OCI-LY1 (cell line): Measurements from ENCODE around the gene NCS1.

Experiments
- H2AFZ ChIP-seq: fragments of 200-600 bp; sonication (generic), shearing (Covaris generic); 2 replicates; pipeline ENCODE4 v1.6.0; 2014; ENCODE audit warnings: antibody characterized with exemption, mild to moderate bottlenecking, low read length
- H3F3A ChIP-seq: fragments of 200-600 bp; sonication (generic), shearing (Covaris generic); 2 replicates; pipeline ENCODE4 v1.6.0; 2014; ENCODE audit warnings: mild to moderate bottlenecking, antibody characterized with exemption, low read length, moderate library complexity; ENCODE audit not compliant: insufficient read depth
- H3K27ac ChIP-seq: fragments of 200-600 bp; sonication (generic); 2 replicates; pipeline ENCODE4 v1.5.1; 2014; ENCODE audit warnings: low read length, mixed run types, mild to moderate bottlenecking, low read depth; ENCODE audit not compliant: poor library complexity, severe bottlenecking
- H3K27me3 ChIP-seq: fragments of 200-600 bp; sonication (generic); 2 replicates; pipeline ENCODE4 v1.6.0; 2014; ENCODE audit warnings: antibody characterized with exemption, mild to moderate bottlenecking, low read length, moderate library complexity; ENCODE audit not compliant: insufficient read depth
- H3K36me3 ChIP-seq: fragments of 200-600 bp; sonication (generic); 2 replicates; pipeline ENCODE4 v1.6.1; 2014; ENCODE audit warnings: mild to moderate bottlenecking, antibody characterized with exemption, low read length, moderate library complexity, mixed read lengths; ENCODE audit not compliant: insufficient read depth
- H3K4me1 ChIP-seq: fragments of 200-600 bp; sonication (generic); 2 replicates; pipeline ENCODE4 v1.5.1; 2014; ENCODE audit warnings: mild to moderate bottlenecking, low read length, moderate library complexity; ENCODE audit not compliant: insufficient read depth, severe bottlenecking
- H3K4me2 ChIP-seq: fragments of 200-600 bp; sonication (generic), shearing (Covaris generic); 2 replicates; pipeline ENCODE4 v1.6.1; 2014; ENCODE audit warnings: low read length
- H3K4me3 ChIP-seq: fragments of 200-600 bp; sonication (generic); 2 replicates; pipeline ENCODE4 v1.5.1; 2014; ENCODE audit warnings: low read length, low read depth, mild to moderate bottlenecking, mixed read lengths; ENCODE audit not compliant: poor library complexity, severe bottlenecking
- H3K79me2 ChIP-seq: fragments of 200-600 bp; shearing (Covaris generic); 2 replicates; pipeline ENCODE4 v1.6.1; 2016; ENCODE audit warnings: mixed run types, low read length, mixed read lengths; ENCODE audit not compliant: insufficient read depth
- H3K9ac ChIP-seq: fragments of 200-600 bp; sonication (generic), shearing (Covaris generic); 2 replicates; pipeline ENCODE4 v1.6.1; 2014; ENCODE audit warnings: mild to moderate bottlenecking, low read length, mixed read lengths
- H3K9me2 ChIP-seq: fragments of 200-600 bp; sonication (generic), shearing (Covaris generic); 2 replicates; pipeline ENCODE4 v1.6.1; 2014; ENCODE audit warnings: low read depth, mild to moderate bottlenecking, low read length, mixed read lengths
- H3K9me3 ChIP-seq: fragments of 200-600 bp; shearing (Covaris generic); 2 replicates; pipeline ENCODE4 v1.6.1; 2014; ENCODE audit warnings: low read length, mixed read lengths
- H4K20me1 ChIP-seq: fragments of 200-600 bp; sonication (generic), shearing (Covaris generic); 2 replicates; pipeline ENCODE4 v1.6.0; 2016; ENCODE audit warnings: mild to moderate bottlenecking, low read length; ENCODE audit not compliant: insufficient read depth
- EZH2 ChIP-seq: fragments of 200-600 bp; sonication (generic), shearing (Covaris generic); IDR thresholded peaks from 2 replicates; pipeline ENCODE4 v1.8.0; 2017; ENCODE audit warnings: borderline replicate concordance, mixed run types, mild to moderate bottlenecking, antibody characterized with exemption, low read length, moderate library complexity, mixed read lengths
- TF ChIP-seq, protein P1 (sequence below): fragments of 200-600 bp; sonication (generic), shearing (Covaris generic); IDR thresholded peaks from 2 replicates; pipeline ENCODE4 v1.5.1; 2017; ENCODE audit warnings: mild to moderate bottlenecking, antibody characterized with exemption, low read length, moderate library complexity, mixed read lengths

Gene NCS1

DNA sequence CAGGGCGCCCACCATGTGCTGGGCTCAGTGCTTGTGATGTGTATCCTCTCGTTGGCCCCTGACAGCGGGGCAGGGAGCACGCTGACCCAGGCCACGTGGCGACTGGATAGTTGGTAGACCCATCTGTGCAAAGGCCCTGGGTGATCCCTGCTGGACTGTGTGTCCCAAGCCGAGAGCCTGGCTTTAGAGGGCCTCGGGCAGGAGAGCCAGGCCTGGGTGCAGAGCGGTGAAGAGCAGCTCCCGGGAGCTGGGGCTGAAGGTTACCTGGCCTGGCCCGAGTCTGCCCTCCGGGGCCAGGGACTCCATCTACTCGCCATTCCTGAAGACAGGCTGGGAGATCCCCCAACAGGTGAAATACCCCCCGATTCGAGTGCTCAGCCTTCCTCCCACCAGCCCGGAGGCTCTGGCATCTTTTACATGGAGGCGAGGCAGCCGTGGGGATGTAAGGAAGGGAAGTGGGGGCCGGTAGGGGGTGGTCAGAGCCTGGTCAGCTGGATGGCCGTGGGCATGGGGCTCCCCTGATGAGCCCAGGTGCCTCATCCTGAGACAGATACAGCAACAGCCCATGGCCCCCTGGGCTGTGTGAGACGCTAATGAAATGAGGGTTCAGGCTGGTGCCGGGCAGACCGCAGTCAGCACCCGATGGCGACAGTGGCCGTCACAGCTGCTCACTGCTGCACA, 19.0 kb downstream of the NCS1 start:
- H3K4me3 ChIP-seq: no peak overlapping the region
- H3K9me3 ChIP-seq: no peaks in the 10 kb centered on the region
- no peak overlapping the region for H3K9ac ChIP-seq
- H3K79me2 ChIP-seq: no peaks in the 10 kb centered on the region
- no peaks in the 10 kb centered on the region for H3F3A ChIP-seq
- H3K4me1 ChIP-seq: no peaks in the 10 kb centered on the region
- no peaks in the 10 kb centered on the region for H3K36me3 ChIP-seq
- H2AFZ ChIP-seq: no peak overlapping the region
- no peak overlapping the region for H3K4me2 ChIP-seq
- no peaks in the 10 kb centered on the region for H4K20me1 ChIP-seq
- no peaks in the 10 kb centered on the region for H3K9me2 ChIP-seq
- H3K27ac ChIP-seq: no peak overlapping the region
- 0 out of 2 replicates have a peak, but pooled peaks cover 3% of the 10 kb centered on the region for H3K27me3 ChIP-seq
- TF ChIP-seq, protein P1, sequence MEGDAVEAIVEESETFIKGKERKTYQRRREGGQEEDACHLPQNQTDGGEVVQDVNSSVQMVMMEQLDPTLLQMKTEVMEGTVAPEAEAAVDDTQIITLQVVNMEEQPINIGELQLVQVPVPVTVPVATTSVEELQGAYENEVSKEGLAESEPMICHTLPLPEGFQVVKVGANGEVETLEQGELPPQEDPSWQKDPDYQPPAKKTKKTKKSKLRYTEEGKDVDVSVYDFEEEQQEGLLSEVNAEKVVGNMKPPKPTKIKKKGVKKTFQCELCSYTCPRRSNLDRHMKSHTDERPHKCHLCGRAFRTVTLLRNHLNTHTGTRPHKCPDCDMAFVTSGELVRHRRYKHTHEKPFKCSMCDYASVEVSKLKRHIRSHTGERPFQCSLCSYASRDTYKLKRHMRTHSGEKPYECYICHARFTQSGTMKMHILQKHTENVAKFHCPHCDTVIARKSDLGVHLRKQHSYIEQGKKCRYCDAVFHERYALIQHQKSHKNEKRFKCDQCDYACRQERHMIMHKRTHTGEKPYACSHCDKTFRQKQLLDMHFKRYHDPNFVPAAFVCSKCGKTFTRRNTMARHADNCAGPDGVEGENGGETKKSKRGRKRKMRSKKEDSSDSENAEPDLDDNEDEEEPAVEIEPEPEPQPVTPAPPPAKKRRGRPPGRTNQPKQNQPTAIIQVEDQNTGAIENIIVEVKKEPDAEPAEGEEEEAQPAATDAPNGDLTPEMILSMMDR: no peak

DNA sequence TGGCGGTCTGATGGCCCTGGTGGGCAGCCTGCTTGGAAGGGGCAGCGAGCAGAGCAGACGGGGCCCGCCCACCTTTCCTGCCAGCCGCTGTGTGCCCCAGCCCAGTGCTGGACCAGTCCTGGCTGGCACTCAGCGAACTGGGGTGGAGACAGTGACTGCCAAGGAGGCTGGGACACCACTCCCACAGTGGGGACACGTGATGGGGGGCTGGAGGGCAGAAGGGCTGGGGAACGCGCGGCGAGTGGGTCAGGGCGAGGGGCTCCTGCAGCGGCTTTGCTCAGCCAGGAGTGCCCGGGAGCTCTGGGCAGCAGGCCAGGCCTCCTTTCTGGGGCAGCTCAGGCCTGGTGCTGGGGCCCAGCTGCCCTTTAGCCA, 19.5 kb downstream of the NCS1 start:
- Histone ChIP-seq H3K27ac (no peak overlapping the region), H3K4me3 (no peak overlapping the region), H4K20me1 (no peaks in the 10 kb centered on the region), H3K36me3 (no peaks in the 10 kb centered on the region), H2AFZ (no peak overlapping the region), H3K79me2 (no peaks in the 10 kb centered on the region), H3K9me2 (no peaks in the 10 kb centered on the region), H3K27me3 (0 out of 2 replicates have a peak, but pooled peaks cover 4% of the 10 kb centered on the region), H3K4me1 (no peaks in the 10 kb centered on the region), H3K4me2 (no peak overlapping the region), H3K9me3 (no peaks in the 10 kb centered on the region), H3F3A (no peaks in the 10 kb centered on the region), H3K9ac (no peak overlapping the region)
- TF ChIP-seq, protein P1: no peak
- TF ChIP-seq EZH2: no peak

GRCh38 chr9:130192382-130192999, 20.3 kb downstream of the NCS1 start:
- TF ChIP-seq, protein P1: no peak
- TF ChIP-seq EZH2: no peak
- Histone ChIP-seq H3K4me3 (no peak overlapping the region), H3K4me2 (no peak overlapping the region), H3K79me2 (no peaks in the 10 kb centered on the region), H3K9ac (no peak overlapping the region), H4K20me1 (no peaks in the 10 kb centered on the region), H3K4me1 (no peaks in the 10 kb centered on the region), H3F3A (no peaks in the 10 kb centered on the region), H3K9me3 (no peaks in the 10 kb centered on the region), H3K36me3 (no peaks in the 10 kb centered on the region), H3K9me2 (no peaks in the 10 kb centered on the region), H2AFZ (no peak overlapping the region), H3K27me3 (peaks cover 8% of the 10 kb centered on the region; the same call in 1 of the 2 replicates), H3K27ac (no peak overlapping the region)
